Tibial nerve (tissue), 4 donors: Measurements from ENCODE around the gene DIAPH1.
A peak's percentile ranks its signal among the peaks of the same experiment; 100 is the strongest.

Experiments
- CTCF ChIP-seq, 5 experiments: fragments of 200-600 bp in 3 of 5; fragments of 450-650 bp in 2 of 5; sonication (generic) in 3 of 5; IDR thresholded peaks; one replicate each; pipeline ENCODE4 v1.5.1; 2016 to 2019; ENCODE audit warnings: antibody characterized with exemption in 5 of 5, mild to moderate bottlenecking in 3 of 5, moderate library complexity in 2 of 5
- EP300 ChIP-seq, 2 donors: sonication (generic); formaldehyde crosslinking; IDR thresholded peaks; one replicate each; pipeline ENCODE4 v1.6.1; 2017; ENCODE audit warnings: antibody characterized with exemption in 2 of 2, mild to moderate bottlenecking in 1 of 2
- POLR2A ChIP-seq, 2 donors: fragments of 450-650 bp; IDR thresholded peaks; one replicate each; pipeline ENCODE4 v1.6.1; 2017; ENCODE audit warnings: antibody characterized with exemption in 2 of 2, mild to moderate bottlenecking in 2 of 2, moderate library complexity in 2 of 2

DNA sequence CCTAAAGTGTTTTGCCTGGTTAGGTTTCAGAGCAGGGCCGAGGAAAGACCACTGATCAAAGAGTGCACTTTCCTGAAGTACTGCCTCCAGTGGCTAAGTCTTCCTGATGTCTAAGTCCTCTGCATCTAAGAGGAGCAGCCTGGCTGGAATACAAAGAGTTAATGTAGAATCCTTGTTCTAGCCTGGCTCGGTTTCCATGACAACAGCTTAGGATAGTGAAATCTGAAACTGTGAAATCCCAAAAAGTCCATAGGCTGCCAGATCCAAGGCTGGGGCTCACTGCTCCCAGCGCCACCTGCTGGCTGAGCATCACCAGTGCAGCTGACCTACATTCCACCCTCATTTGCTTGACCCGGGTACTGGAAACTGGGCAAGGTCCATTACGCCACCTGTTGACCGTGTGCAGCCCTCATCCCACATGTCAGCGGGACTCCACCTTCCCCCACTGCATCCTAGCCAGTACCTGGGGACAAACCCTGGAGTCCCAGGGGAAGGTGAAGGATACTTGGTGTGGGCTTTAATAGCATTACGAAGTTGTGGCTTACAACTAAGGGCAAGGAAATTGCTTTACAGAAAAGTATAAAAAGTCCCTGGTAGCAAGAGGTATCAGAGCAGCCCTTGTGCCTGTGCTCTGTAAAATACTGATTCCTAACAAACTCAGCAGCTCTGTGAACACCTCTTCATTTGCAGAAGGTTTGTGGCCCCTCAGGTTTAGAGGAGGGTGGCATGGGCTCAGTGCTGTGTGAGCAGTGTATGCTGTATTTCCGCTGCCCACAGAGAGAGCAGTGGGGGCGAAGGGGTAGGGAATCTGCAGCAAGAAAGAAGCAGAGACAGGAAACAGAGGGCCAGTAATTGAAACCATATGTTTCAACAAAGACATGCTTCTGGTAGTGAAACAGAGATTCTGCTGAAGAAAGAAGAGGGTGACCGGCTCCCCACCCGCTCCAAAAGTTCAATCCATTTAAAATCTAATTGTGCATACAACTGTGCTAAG is 93.9 kb downstream of the DIAPH1 start:
- peak; percentile 95 to 100 (median 99) for TF ChIP-seq CTCF (IDR thresholded peaks at IDR 0.05)
- TF ChIP-seq POLR2A (IDR thresholded peaks at IDR 0.05) = no peak
- TF ChIP-seq EP300 (IDR thresholded peaks at IDR 0.05) = peak; percentile 47 to 90
